GM12878 (cell line): ENCODE data around the gene HOXC12. TPM values are rescaled to one million over a fixed set of nuclear protein-coding genes. Genes with fewer than 3 reads are reported as not detected.

Experiments used
- ATAC-seq: fragments of 200-7000 bp; cut with Tn5 transposase; 3 replicates; pipeline ENCODE4 v1.9.1; 2020; ENCODE audit warnings: mild to moderate bottlenecking, moderate library complexity
- BruUV-seq: library from RNA; stranded (reverse); fragments of 400-500 nt; replicated peaks from 2 replicates; lab custom pipeline; 2021; lab: Mats Ljungman, UMichigan
- CTCF ChIA-PET: fragments of 300-600 bp; sonication (Branson Sonifier 250); formaldehyde crosslinking; extraction: SDS; loops from one replicate; lab custom pipeline; 2021; ENCODE audit warnings: inconsistent platforms; lab: Yijun Ruan, JAX
- POLR2A ChIA-PET: fragments of 350-600 bp; formaldehyde crosslinking; extraction: SDS; loops from one replicate; lab custom pipeline; 2021; ENCODE audit warnings: inconsistent platforms; lab: Charles Lee
- RAD21 ChIA-PET: fragments of 300-600 bp; sonication (Branson Sonifier 250); formaldehyde crosslinking; loops from one replicate; lab custom pipeline; 2023; ENCODE audit warnings: antibody characterized with exemption; ENCODE audit not compliant: unreplicated experiment; lab: Charles Lee
- SMC1A ChIA-PET: fragments of 300-600 bp; sonication (Branson Sonifier 250); formaldehyde crosslinking; loops from one replicate; lab custom pipeline; 2023; ENCODE audit not compliant: unreplicated experiment, uncharacterized antibody; lab: Charles Lee
- DNase-seq: peaks from one replicate; pipeline ENCODE4 v3.0.0-alpha.2; 2011; ENCODE audit warnings: low read depth, low spot score
- FAIRE-seq: peaks from 3 replicates; lab custom pipeline; 2011; peaks lifted over from hg19 to GRCh38; lab: Jason Lieb, UNC
- H2AFZ ChIP-seq: 2 replicates; pipeline ENCODE4 v1.6.0; 2011; ENCODE audit warnings: low read depth, low read length, control low read depth; ENCODE audit not compliant: control insufficient read depth
- H3K27ac ChIP-seq: 2 replicates; pipeline ENCODE4 v1.5.1; 2011; ENCODE audit warnings: control low read depth; ENCODE audit not compliant: control insufficient read depth, insufficient read depth
- H3K27me3 ChIP-seq, 2 experiments: replicated peaks in 1 of 2; 2 replicates each; pipeline versions ENCODE4 v1.6.0 to v1.6.1; 2011; ENCODE audit warnings: low read length in 1 of 2; ENCODE audit not compliant: control insufficient read depth in 2 of 2, insufficient read depth in 2 of 2
- H3K36me3 ChIP-seq, 2 experiments: 2 replicates each; pipeline ENCODE4 v1.5.1; 2011; ENCODE audit warnings: low read length in 1 of 2; ENCODE audit not compliant: control insufficient read depth in 2 of 2, insufficient read depth in 2 of 2
- H3K4me1 ChIP-seq: 2 replicates; pipeline ENCODE4 v1.6.1; 2011; ENCODE audit warnings: mild to moderate bottlenecking, low read length, moderate library complexity, mixed read lengths; ENCODE audit not compliant: control insufficient read depth, insufficient read depth
- H3K4me2 ChIP-seq: 2 replicates; pipeline ENCODE4 v1.6.0; 2011; ENCODE audit warnings: control low read depth; ENCODE audit not compliant: control insufficient read depth, insufficient read depth
- H3K4me3 ChIP-seq: fragments of 200-600 bp; sonication (generic); 2 replicates; pipeline ENCODE4 v1.5.1; 2016
- H3K79me2 ChIP-seq: 2 replicates; pipeline ENCODE4 v1.6.0; 2011; ENCODE audit warnings: low read length; ENCODE audit not compliant: control insufficient read depth, insufficient read depth
- H3K9ac ChIP-seq: 2 replicates; pipeline ENCODE4 v1.8.0; 2011; ENCODE audit warnings: low read length, control low read depth, mixed read lengths; ENCODE audit not compliant: control insufficient read depth, insufficient read depth
- H3K9me3 ChIP-seq: replicated peaks from 3 replicates; pipeline ENCODE4 v1.5.1; 2011; ENCODE audit warnings: mild to moderate bottlenecking, low read length; ENCODE audit not compliant: control insufficient read depth, insufficient read depth
- H4K20me1 ChIP-seq: 2 replicates; pipeline ENCODE4 v1.6.0; 2011; ENCODE audit not compliant: control insufficient read depth, insufficient read depth
- BCL11A ChIP-seq: IDR thresholded peaks from 2 replicates; pipeline ENCODE4 v1.6.1; 2011; ENCODE audit warnings: low read depth, low read length
- EGR1 ChIP-seq, 2 experiments: IDR thresholded peaks; 1 replicate in 1 of 2; 2 replicates in 1 of 2; pipeline ENCODE4 v1.6.1; 2011 to 2012; ENCODE audit warnings: low read depth in 2 of 2, low read length in 2 of 2, borderline replicate concordance in 1 of 2, mild to moderate bottlenecking in 1 of 2, moderate library complexity in 1 of 2
- ETV6 ChIP-seq, 2 experiments: fragments of 450-650 bp in 1 of 2; IDR thresholded peaks in 1 of 2; conservative IDR thresholded peaks in 1 of 2; 2 replicates each; pipeline ENCODE4 v1.6.1; 2014; ENCODE audit warnings: antibody characterized with exemption in 1 of 2, borderline replicate concordance in 1 of 2, low read depth in 1 of 2, mild to moderate bottlenecking in 1 of 2, moderate library complexity in 1 of 2
- FOS ChIP-seq: IDR thresholded peaks from 3 replicates; pipeline ENCODE4 v1.6.1; 2011; ENCODE audit warnings: borderline replicate concordance; ENCODE audit not compliant: insufficient read length; ENCODE audit errors: extremely low read depth
- IKZF1 ChIP-seq: fragments of 450-650 bp; conservative IDR thresholded peaks from 2 replicates; pipeline ENCODE4 v1.6.1; 2017; ENCODE audit warnings: antibody characterized with exemption, mild to moderate bottlenecking
- LARP7 ChIP-seq: fragments of 450-650 bp; IDR thresholded peaks from 2 replicates; pipeline ENCODE4 v1.6.1; 2017; ENCODE audit warnings: mild to moderate bottlenecking
- MYB ChIP-seq: fragments of 150-350 bp; IDR thresholded peaks from 2 replicates; pipeline ENCODE4 v1.6.1; 2014; ENCODE audit warnings: mild to moderate bottlenecking, low read depth, low read length, borderline replicate concordance
- NFIC ChIP-seq: IDR thresholded peaks from 2 replicates; pipeline ENCODE4 v1.6.1; 2012; ENCODE audit warnings: low read depth, mild to moderate bottlenecking, inconsistent platforms, low read length, moderate library complexity
- NR2C1 ChIP-seq: fragments of 450-650 bp; IDR thresholded peaks from 2 replicates; pipeline ENCODE4 v1.6.1; 2017; ENCODE audit warnings: antibody characterized with exemption, mild to moderate bottlenecking, moderate library complexity
- PAX5 ChIP-seq: IDR thresholded peaks from 2 replicates; pipeline ENCODE4 v1.6.1; 2011; ENCODE audit warnings: low read depth, low read length, borderline replicate concordance
- POLR2AphosphoS2 ChIP-seq: IDR thresholded peaks from 2 replicates; pipeline ENCODE4 v1.6.1; 2011; ENCODE audit warnings: low read depth, mild to moderate bottlenecking, low read length, improper control_type of control experiment, moderate library complexity
- POU2F2 ChIP-seq: IDR thresholded peaks from 3 replicates; pipeline ENCODE4 v1.6.1; 2011; ENCODE audit warnings: low read depth, mild to moderate bottlenecking, low read length, borderline replicate concordance
- RB1 ChIP-seq: fragments of 450-650 bp; formaldehyde crosslinking; IDR thresholded peaks from 2 replicates; pipeline ENCODE4 v1.6.1; 2017; ENCODE audit warnings: mild to moderate bottlenecking, borderline replicate concordance
- SMC3 ChIP-seq: IDR thresholded peaks from 2 replicates; pipeline ENCODE4 v1.6.1; 2011; ENCODE audit warnings: low read length, improper control_type of control experiment, borderline replicate concordance
- TCF7 ChIP-seq: IDR thresholded peaks from 2 replicates; pipeline ENCODE4 v1.6.1; 2014; ENCODE audit warnings: antibody characterized with exemption, borderline replicate concordance
- ZNF24 ChIP-seq: fragments of 450-650 bp; IDR thresholded peaks from 2 replicates; pipeline ENCODE4 v1.6.1; 2017; ENCODE audit warnings: antibody characterized with exemption, mild to moderate bottlenecking
- WGBS: methylation state at CpG from one replicate; pipeline ENCODE4 v1.1.6; 2016; ENCODE audit warnings: low lambda C conversion rate; ENCODE audit not compliant: insufficient replicate concordance, insufficient coverage; ENCODE audit errors: missing lambda C conversion rate; 5-methylcytosine and 5-hydroxymethylcytosine counted together
- in situ Hi-C: fragments of 300-500 bp; cut with MboI; formaldehyde crosslinking; loops from 9 replicates; pipeline ENCODE4 v1.14.3; 2018; ENCODE audit warnings: mixed read lengths
- intact Hi-C: fragments of 100-400 bp; cut with micrococcal nuclease; formaldehyde crosslinking; loops from one replicate; pipeline ENCODE4 v1.14.2; 2022; ENCODE audit not compliant: unreplicated experiment
- polyA plus RNA-seq, 11 experiments: library from polyadenylated mRNA; depleted of rRNA in 4 of 11; unstranded in 6 of 11; stranded (reverse) in 5 of 11; fragments of >200 nt; fragmentation: Nextera tagmentation in 4 of 11; fragmentation: Illumina TruSeq in 1 of 11; extraction: Ambion mirVana in 4 of 11; extraction: Trizol in 1 of 11; gene quantifications; 1 replicate in 1 of 11; 2 replicates in 10 of 11; pipeline versions ENCODE4 v1.2.1 to v1.2.3, GENCODE V29; 2011 to 2016; ENCODE audit warnings: inconsistent platforms in 2 of 11, missing spikeins in 2 of 11, low read depth in 1 of 11
- total RNA-seq, 4 experiments: library from RNA; depleted of rRNA in 3 of 4; stranded (reverse); fragments of >200 nt in 3 of 4; fragmentation: Illumina TruSeq in 1 of 4; extraction: Trizol in 1 of 4; gene quantifications; 2 replicates each; pipeline versions ENCODE4 v1.2.1 to v1.2.3, GENCODE V29; 2013 to 2021
- TF ChIP-seq, protein P1 (sequence below): fragments of 450-650 bp; IDR thresholded peaks from 2 replicates; pipeline ENCODE4 v1.6.1; 2018; ENCODE audit warnings: mild to moderate bottlenecking, low read depth, moderate library complexity; ENCODE audit not compliant: partially characterized antibody
- TF ChIP-seq, protein P2 (sequence below): fragments of 450-650 bp; IDR thresholded peaks from 2 replicates; pipeline ENCODE4 v1.6.1; 2017; ENCODE audit warnings: mild to moderate bottlenecking
- TF ChIP-seq, protein P3 (sequence below), 3 experiments: IDR thresholded peaks in 2 of 3; conservative IDR thresholded peaks in 1 of 3; 2 replicates each; pipeline ENCODE4 v1.5.1; 2011; ENCODE audit warnings: low read depth in 3 of 3, low read length in 3 of 3, mild to moderate bottlenecking in 3 of 3, control low read depth in 2 of 3, moderate library complexity in 2 of 3, inconsistent platforms in 1 of 3, mixed read lengths in 1 of 3; ENCODE audit not compliant: control insufficient read depth in 2 of 3, insufficient read depth in 1 of 3; ENCODE audit errors: extremely low read depth in 1 of 3

The HOXC12 gene
- total and polyA plus RNA-seq, 10 of the 15 experiments (the other 5 are each of a cell fraction or from before 2014, with no cell fraction given) = not detected

DNA sequence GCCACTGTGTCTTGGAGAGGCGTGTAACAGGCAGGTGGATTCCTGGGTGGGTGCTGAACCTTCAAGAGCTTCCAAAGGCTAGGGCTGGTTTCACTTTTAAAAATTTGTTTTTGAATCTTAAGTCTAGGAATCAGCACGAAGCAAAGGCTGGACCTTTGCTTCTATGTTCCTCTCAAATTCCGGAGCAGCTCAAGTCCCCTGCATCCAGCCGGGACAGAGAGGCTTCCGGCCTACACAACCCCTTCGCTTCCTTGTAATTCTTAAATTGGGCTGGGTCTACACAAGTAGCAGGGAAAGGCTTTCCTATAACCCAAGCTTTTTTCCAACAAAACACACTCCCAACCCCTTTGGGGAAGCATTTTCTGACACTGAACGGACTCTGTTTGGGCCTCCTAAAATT, 8.3 kb downstream of the HOXC12 start:
- CTCF ChIA-PET = interaction anchor here (0.8 to 0.9 kb wide), 2 partner anchors 240 to 245 kb away, joined by 3 read pairs; no protein-coding TSS in a partner anchor
- intact Hi-C loops = no loop called here
- in situ Hi-C loops = no loop called here
- H3K9me3 ChIP-seq = no peaks in the 10 kb centered on the region
- whole genome bisulfite sequencing = 44% methylated on average over 7 of the region's 7 CpGs
- H3K4me3 ChIP-seq = no peak overlapping the region
- H2AFZ ChIP-seq = no peak overlapping the region
- RAD21 ChIA-PET = no interaction called here
- BruUV-seq = no TSS peak
- no peak for ATAC-seq
- no peak overlapping the region for H3K27ac ChIP-seq
- no peaks in the 10 kb centered on the region for H3K79me2 ChIP-seq
- H4K20me1 ChIP-seq = no peaks in the 10 kb centered on the region; the same call in 1 of the 2 replicates
- no peaks in the 10 kb centered on the region for H3K36me3 ChIP-seq
- no peak for FAIRE-seq
- H3K27me3 ChIP-seq = peaks cover 32 to 67% of the 10 kb centered on the region in 2 experiments
- POLR2A ChIA-PET = no interaction called here
- H3K4me1 ChIP-seq = no peaks in the 10 kb centered on the region
- SMC1A ChIA-PET = no interaction called here
- DNase-seq = no peak
- H3K4me2 ChIP-seq = no peak overlapping the region
- no peak overlapping the region for H3K9ac ChIP-seq
- TF ChIP-seq, protein P1, sequence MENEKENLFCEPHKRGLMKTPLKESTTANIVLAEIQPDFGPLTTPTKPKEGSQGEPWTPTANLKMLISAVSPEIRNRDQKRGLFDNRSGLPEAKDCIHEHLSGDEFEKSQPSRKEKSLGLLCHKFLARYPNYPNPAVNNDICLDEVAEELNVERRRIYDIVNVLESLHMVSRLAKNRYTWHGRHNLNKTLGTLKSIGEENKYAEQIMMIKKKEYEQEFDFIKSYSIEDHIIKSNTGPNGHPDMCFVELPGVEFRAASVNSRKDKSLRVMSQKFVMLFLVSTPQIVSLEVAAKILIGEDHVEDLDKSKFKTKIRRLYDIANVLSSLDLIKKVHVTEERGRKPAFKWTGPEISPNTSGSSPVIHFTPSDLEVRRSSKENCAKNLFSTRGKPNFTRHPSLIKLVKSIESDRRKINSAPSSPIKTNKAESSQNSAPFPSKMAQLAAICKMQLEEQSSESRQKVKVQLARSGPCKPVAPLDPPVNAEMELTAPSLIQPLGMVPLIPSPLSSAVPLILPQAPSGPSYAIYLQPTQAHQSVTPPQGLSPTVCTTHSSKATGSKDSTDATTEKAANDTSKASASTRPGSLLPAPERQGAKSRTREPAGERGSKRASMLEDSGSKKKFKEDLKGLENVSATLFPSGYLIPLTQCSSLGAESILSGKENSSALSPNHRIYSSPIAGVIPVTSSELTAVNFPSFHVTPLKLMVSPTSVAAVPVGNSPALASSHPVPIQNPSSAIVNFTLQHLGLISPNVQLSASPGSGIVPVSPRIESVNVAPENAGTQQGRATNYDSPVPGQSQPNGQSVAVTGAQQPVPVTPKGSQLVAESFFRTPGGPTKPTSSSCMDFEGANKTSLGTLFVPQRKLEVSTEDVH = no peak
- TF ChIP-seq POU2F2 (no peak), ETV6 (conservative IDR thresholded peaks at IDR 0.05 in 1 of 2, IDR thresholded peaks at IDR 0.05 in 1 of 2; ENCODE audit: borderline replicate concordance in 1 of 2, low read depth in 1 of 2) (no peak), BCL11A (no peak), MYB (no peak), EGR1 (IDR thresholded peaks at IDR 0.05; ENCODE audit: borderline replicate concordance in 1 of 2, low read depth in 2 of 2, low read length in 2 of 2) (no peak), PAX5 (no peak), ZNF24 (no peak), FOS (no peak), SMC3 (no peak), NR2C1 (no peak), IKZF1 (no peak), NFIC (no peak), POLR2AphosphoS2 (no peak), LARP7 (no peak), TCF7 (no peak), RB1 (no peak)
- TF ChIP-seq, protein P2, sequence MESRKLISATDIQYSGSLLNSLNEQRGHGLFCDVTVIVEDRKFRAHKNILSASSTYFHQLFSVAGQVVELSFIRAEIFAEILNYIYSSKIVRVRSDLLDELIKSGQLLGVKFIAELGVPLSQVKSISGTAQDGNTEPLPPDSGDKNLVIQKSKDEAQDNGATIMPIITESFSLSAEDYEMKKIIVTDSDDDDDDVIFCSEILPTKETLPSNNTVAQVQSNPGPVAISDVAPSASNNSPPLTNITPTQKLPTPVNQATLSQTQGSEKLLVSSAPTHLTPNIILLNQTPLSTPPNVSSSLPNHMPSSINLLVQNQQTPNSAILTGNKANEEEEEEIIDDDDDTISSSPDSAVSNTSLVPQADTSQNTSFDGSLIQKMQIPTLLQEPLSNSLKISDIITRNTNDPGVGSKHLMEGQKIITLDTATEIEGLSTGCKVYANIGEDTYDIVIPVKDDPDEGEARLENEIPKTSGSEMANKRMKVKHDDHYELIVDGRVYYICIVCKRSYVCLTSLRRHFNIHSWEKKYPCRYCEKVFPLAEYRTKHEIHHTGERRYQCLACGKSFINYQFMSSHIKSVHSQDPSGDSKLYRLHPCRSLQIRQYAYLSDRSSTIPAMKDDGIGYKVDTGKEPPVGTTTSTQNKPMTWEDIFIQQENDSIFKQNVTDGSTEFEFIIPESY = no peak
- TF ChIP-seq, protein P3, sequence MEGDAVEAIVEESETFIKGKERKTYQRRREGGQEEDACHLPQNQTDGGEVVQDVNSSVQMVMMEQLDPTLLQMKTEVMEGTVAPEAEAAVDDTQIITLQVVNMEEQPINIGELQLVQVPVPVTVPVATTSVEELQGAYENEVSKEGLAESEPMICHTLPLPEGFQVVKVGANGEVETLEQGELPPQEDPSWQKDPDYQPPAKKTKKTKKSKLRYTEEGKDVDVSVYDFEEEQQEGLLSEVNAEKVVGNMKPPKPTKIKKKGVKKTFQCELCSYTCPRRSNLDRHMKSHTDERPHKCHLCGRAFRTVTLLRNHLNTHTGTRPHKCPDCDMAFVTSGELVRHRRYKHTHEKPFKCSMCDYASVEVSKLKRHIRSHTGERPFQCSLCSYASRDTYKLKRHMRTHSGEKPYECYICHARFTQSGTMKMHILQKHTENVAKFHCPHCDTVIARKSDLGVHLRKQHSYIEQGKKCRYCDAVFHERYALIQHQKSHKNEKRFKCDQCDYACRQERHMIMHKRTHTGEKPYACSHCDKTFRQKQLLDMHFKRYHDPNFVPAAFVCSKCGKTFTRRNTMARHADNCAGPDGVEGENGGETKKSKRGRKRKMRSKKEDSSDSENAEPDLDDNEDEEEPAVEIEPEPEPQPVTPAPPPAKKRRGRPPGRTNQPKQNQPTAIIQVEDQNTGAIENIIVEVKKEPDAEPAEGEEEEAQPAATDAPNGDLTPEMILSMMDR (IDR thresholded peaks at IDR 0.05 in 2 of 3, conservative IDR thresholded peaks at IDR 0.05 in 1 of 3; ENCODE audit: control insufficient read depth in 2 of 3, extremely low read depth in 1 of 3, insufficient read depth in 1 of 3, low read depth in 3 of 3, low read length in 3 of 3) = no peak
